ENCODE measurements around the gene DNM3. TPM values are rescaled to one million over a fixed set of nuclear protein-coding genes. Genes with fewer than 3 reads are reported as not detected.

Gene DNM3
- total and polyA plus RNA-seq, 10 of the 15 experiments (the other 5 are each of a cell fraction or from before 2014, with no cell fraction given), result 0.03 to 1.5 (median 0.08) TPM; not detected in 3

GRCh38 chr1:172397221-172397620 lies 555.9 kb downstream of the DNM3 start (continued):
- TF ChIP-seq, protein P1, sequence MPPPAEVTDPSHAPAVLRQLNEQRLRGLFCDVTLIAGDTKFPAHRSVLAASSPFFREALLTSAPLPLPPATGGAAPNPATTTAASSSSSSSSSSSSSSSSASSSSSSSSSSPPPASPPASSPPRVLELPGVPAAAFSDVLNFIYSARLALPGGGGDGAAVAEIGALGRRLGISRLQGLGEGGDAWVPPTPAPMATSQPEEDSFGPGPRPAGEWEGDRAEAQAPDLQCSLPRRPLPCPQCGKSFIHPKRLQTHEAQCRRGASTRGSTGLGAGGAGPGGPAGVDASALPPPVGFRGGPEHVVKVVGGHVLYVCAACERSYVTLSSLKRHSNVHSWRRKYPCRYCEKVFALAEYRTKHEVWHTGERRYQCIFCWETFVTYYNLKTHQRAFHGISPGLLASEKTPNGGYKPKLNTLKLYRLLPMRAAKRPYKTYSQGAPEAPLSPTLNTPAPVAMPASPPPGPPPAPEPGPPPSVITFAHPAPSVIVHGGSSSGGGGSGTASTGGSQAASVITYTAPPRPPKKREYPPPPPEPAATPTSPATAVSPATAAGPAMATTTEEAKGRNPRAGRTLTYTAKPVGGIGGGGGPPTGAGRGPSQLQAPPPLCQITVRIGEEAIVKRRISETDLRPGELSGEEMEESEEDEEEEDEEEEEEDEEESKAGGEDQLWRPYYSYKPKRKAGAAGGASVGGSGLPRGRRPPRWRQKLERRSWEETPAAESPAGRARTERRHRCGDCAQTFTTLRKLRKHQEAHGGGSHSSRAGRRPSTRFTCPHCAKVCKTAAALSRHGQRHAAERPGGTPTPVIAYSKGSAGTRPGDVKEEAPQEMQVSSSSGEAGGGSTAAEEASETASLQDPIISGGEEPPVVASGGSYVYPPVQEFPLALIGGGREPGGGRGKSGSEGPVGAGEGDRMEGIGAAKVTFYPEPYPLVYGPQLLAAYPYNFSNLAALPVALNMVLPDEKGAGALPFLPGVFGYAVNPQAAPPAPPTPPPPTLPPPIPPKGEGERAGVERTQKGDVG (CRISPR knock-in tag; IDR thresholded peaks at IDR 0.05), result no peak
- no peak for TF ChIP-seq NR2C2 (IDR thresholded peaks at IDR 0.05; ENCODE audit: borderline replicate concordance, control insufficient read depth, insufficient read length, low read depth)
- no peak for TF ChIP-seq SIN3A (IDR thresholded peaks at IDR 0.05; ENCODE audit: low read depth, low read length)
- no peak for TF ChIP-seq IRF4 (IDR thresholded peaks at IDR 0.05; ENCODE audit: low read depth, low read length)
- peak; percentile 69 for TF ChIP-seq MEF2B (IDR thresholded peaks at IDR 0.05; ENCODE audit: partially characterized antibody, poor library complexity, severe bottlenecking)

- ChIA-PET POLR2A (interaction anchor here (0.5 to 8.1 kb wide), 10 partner anchors 9 to 217 kb away, joined by 3 to 73 read pairs (median 4); no protein-coding TSS in a partner anchor), RAD21 (ENCODE audit: unreplicated experiment) (interaction anchor here (0.8 to 15.1 kb wide), 16 partner anchors 8 to 394 kb away, joined by 3 to 394 read pairs (median 18); no protein-coding TSS in a partner anchor), SMC1A (ENCODE audit: uncharacterized antibody, unreplicated experiment) (interaction anchor here (0.8 to 16.5 kb wide), 15 partner anchors 8 to 394 kb away, joined by 3 to 458 read pairs (median 34); no protein-coding TSS in a partner anchor), CTCF (interaction anchor here (1.0 to 12.4 kb wide), 14 partner anchors 8 to 395 kb away, joined by 3 to 153 read pairs (median 4); no protein-coding TSS in a partner anchor)
- Histone ChIP-seq H3K4me1 (ENCODE audit: control insufficient read depth, insufficient read depth, low read length) (peaks cover 71% of the 10 kb centered on the region), H3K27ac (ENCODE audit: control insufficient read depth, insufficient read depth) (peak overlapping the region; percentile 89), H3K4me3 (no peak overlapping the region), H4K20me1 (ENCODE audit: control insufficient read depth, insufficient read depth) (no peaks in the 10 kb centered on the region), H3K4me2 (ENCODE audit: control insufficient read depth, insufficient read depth) (no peak overlapping the region), H3K9me3 (replicated peaks; ENCODE audit: control insufficient read depth, insufficient read depth, low read length) (no peaks in the 10 kb centered on the region; the same call in 2 of the 3 replicates), H3K9ac (ENCODE audit: control insufficient read depth, insufficient read depth, low read length) (no peak overlapping the region), H3K36me3 (ENCODE audit: control insufficient read depth in 2 of 2, insufficient read depth in 2 of 2, low read length in 1 of 2) (no peaks in the 10 kb centered on the region), H3K79me2 (ENCODE audit: control insufficient read depth, insufficient read depth, low read length) (no peaks in the 10 kb centered on the region), H2AFZ (ENCODE audit: control insufficient read depth, low read depth, low read length) (no peak overlapping the region), H3K27me3 (replicated peaks in 1 of 2; ENCODE audit: control insufficient read depth in 2 of 2, insufficient read depth in 2 of 2, low read length in 1 of 2) (no peaks in the 10 kb centered on the region)
- FAIRE-seq (no peak), ATAC-seq (no peak), DNase-seq (ENCODE audit: low read depth, low spot score) (no peak)
- intact Hi-C loops (cut with micrococcal nuclease; ENCODE audit: unreplicated experiment), result loop anchor here (1.0 to 5.0 kb wide), 5 partner anchors 17 to 263 kb away; no protein-coding TSS in a partner anchor
- no TSS peak for BruUV-seq (replicated peaks)
- 31% methylated on average over 2 of the region's 2 CpGs for WGBS (ENCODE audit: insufficient coverage, insufficient replicate concordance, low lambda C conversion rate, missing lambda C conversion rate)
- in situ Hi-C loops (cut with MboI), result loop anchor here (5.0 kb wide), 1 partner anchor 310 kb away; no protein-coding TSS in a partner anchor
- TF ChIP-seq WRNIP1 (IDR thresholded peaks at IDR 0.05; ENCODE audit: borderline replicate concordance, low read depth, low read length) (no peak), ZNF687 (IDR thresholded peaks at IDR 0.05) (peak; percentile 60; the same call in 1 of the 2 replicates), MTA2 (IDR thresholded peaks at IDR 0.05; ENCODE audit: low read depth) (0 out of 2 replicates have a peak, but pooled peaks have one; percentile 6)
- TF ChIP-seq, protein P2, sequence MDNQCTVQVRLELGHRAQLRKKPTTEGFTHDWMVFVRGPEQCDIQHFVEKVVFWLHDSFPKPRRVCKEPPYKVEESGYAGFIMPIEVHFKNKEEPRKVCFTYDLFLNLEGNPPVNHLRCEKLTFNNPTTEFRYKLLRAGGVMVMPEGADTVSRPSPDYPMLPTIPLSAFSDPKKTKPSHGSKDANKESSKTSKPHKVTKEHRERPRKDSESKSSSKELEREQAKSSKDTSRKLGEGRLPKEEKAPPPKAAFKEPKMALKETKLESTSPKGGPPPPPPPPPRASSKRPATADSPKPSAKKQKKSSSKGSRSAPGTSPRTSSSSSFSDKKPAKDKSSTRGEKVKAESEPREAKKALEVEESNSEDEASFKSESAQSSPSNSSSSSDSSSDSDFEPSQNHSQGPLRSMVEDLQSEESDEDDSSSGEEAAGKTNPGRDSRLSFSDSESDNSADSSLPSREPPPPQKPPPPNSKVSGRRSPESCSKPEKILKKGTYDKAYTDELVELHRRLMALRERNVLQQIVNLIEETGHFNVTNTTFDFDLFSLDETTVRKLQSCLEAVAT (IDR thresholded peaks at IDR 0.05), result no peak
Observed at GRCh38 chr1:172397633-172398032, 556.3 kb downstream of the DNM3 start.

All from GM12878 (cell line).